ENCODE data around the gene ADISSP. TPM values are rescaled to one million over a fixed set of nuclear protein-coding genes. Genes with fewer than 3 reads are reported as not detected.
A peak's percentile ranks its signal among the peaks of the same experiment; 100 is the strongest.

ADISSP gene
- total RNA-seq, 2 experiments from 2014 or later, result 20.7 to 23.4 TPM

DNA sequence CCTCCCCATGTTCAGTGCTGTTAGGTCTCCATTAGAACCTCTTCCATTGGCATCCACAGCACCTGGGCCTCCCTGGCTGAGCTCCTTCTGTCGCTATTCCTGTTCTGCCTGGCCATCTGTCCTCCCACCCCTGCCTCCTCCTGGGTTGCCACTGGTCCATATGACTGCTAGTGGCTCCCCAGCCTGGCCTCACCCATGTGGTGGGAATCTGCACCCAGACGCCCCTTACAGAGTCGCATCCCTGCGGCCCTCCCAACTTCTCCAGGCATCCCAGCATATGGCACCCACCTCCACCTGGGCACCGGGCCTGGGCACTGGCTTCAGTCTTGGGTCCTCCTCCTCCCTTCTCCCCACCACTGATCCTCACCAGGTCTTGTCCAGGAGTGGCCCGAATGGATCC is 36.3 kb upstream of the ADISSP start:
- ChIA-PET POLR2A (interaction anchor here (2.1 kb wide), 1 partner anchor 12 kb away, joined by 9 read pairs; no protein-coding TSS in a partner anchor), CTCF (no interaction called here)
- no peak for DNase-seq
- Mint-ChIP-seq H3K4me1 (peaks cover 90% of the 10 kb centered on the region), H3K27me3 (no peaks in the 10 kb centered on the region), H3K27ac (peak overlapping the region; percentile 72), H3K9me3 (no peaks in the 10 kb centered on the region), H3K4me3 (no peak overlapping the region), H3K36me3 (ENCODE audit: low read depth) (peaks cover 92% of the 10 kb centered on the region)

DNA sequence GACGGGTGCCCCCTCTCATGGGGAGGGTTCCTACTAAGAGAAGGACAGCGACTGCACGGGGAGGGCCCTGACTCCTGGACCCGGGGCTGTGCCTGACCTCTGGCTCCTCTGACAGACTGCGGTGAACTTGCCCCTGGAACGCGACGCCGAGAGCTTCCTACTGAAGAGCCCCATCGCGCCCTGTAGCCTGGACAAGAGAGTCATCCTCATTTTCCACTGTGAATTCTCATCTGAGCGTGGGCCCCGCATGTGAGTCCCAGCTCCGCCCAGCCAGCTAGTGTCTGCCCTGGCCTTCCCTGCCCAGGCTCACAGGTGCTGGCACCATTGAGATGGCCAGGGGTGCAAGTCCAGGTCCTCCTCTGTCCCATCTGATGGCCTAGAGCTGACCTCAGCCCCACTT is 35.7 kb upstream of the ADISSP start:
- Mint-ChIP-seq H3K9me3 (no peaks in the 10 kb centered on the region), H3K36me3 (ENCODE audit: low read depth) (peaks cover 97% of the 10 kb centered on the region), H3K4me3 (no peak overlapping the region), H3K27ac (peak overlapping the region; percentile 72), H3K27me3 (no peaks in the 10 kb centered on the region), H3K4me1 (peaks cover 93% of the 10 kb centered on the region)
- POLR2A ChIA-PET, result interaction anchor here (2.1 kb wide), 1 partner anchor 12 kb away, joined by 9 read pairs; no protein-coding TSS in a partner anchor
- CTCF ChIA-PET, result no interaction called here
- no peak for DNase-seq

DNA sequence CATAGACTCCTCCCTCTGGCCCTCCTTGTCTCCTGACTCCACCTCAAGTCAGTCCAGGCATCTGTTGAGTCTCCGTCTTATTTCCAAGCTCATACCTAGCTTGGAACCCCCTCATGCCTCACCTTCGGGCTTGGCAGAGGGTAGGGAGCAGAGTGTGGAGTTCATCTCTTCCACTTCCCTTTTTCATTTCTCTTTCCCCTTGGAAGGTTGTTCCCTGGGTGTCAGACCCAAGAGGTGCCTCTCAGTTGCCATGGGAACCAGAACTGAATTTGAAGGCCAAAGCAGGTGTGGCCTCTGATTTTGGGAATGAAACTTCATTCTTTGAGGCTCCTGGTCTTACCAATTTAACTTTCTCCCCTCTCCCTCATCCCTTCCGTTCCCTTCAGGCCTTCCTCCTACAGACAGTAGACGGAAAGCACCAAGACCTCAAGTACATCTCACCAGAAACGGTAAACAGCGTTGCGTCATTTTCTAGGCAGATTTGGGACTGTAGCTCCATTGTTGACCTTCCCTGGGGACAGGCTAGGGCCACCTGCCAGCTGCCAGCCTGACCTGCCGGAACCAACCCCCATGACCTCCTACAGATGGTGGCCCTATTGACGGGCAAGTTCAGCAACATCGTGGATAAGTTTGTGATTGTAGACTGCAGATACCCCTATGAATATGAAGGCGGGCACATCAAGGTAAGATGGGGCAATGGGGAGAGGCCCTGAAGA is 35.1 kb upstream of the ADISSP start:
- peak overlapping the region; percentile 72 for H3K27ac Mint-ChIP-seq
- H3K4me3 Mint-ChIP-seq, result peak overlapping the region; percentile 15
- ChIA-PET CTCF (interaction anchor here (5.1 kb wide), 1 partner anchor 17 kb away, joined by 30 read pairs; the partner anchor contains the start of gene AP5S1), POLR2A (no interaction called here)
- H3K36me3 Mint-ChIP-seq (ENCODE audit: low read depth), result peaks cover 98% of the 10 kb centered on the region
- peaks cover 89% of the 10 kb centered on the region for H3K4me1 Mint-ChIP-seq
- H3K27me3 Mint-ChIP-seq, result no peaks in the 10 kb centered on the region
- no peak for DNase-seq
- no peaks in the 10 kb centered on the region for H3K9me3 Mint-ChIP-seq

DNA sequence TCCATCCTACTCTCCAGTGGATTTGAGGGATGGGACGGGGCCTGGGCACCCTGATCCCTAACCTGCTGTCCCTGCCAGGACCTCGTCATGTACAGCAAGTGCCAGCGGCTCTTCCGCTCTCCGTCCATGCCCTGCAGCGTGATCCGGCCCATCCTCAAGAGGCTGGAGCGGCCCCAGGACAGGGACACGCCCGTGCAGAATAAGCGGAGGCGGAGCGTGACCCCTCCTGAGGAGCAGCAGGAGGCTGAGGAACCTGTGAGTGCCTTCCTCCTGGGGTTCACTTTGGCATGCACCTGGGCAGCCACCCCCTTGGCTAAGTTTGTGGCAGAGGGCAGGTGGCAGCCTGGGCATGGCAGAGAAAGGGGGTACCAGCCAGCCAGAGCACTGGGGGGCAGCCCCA is 34.3 kb upstream of the ADISSP start:
- no peaks in the 10 kb centered on the region for H3K27me3 Mint-ChIP-seq
- H3K4me1 Mint-ChIP-seq, result peaks cover 81% of the 10 kb centered on the region
- H3K4me3 Mint-ChIP-seq, result no peak overlapping the region
- DNase-seq, result no peak
- peaks cover 98% of the 10 kb centered on the region for H3K36me3 Mint-ChIP-seq (ENCODE audit: low read depth)
- CTCF ChIA-PET, result interaction anchor here (5.1 kb wide), 1 partner anchor 18 kb away, joined by 30 read pairs; the partner anchor contains the start of gene AP5S1
- POLR2A ChIA-PET, result interaction anchor here (1.8 kb wide), 1 partner anchor 15 kb away, joined by 6 read pairs; the partner anchor contains the start of gene CENPB
- H3K27ac Mint-ChIP-seq, result peak overlapping the region; percentile 70
- H3K9me3 Mint-ChIP-seq, result no peaks in the 10 kb centered on the region

DNA sequence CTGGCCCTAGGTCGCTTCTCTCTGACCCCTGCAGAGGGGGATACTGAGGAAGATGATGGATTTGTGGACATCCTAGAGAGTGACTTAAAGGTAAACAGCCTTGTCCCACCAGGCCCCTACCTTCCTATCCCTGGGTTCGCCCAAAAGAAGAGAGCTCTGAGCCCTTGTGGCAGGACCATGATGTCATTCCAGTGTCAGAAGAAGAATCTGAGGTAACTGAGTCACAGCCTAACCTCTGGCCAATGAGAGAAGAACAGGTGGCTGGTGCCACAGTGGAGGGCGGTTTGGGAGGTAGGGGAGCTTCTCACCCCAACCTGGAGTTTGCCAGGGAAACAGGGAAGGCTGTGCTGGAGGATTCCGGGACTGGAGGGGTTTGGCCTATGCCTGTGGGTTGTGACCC is 33.7 kb upstream of the ADISSP start:
- POLR2A ChIA-PET, result interaction anchor here (1.8 kb wide), 1 partner anchor 14 kb away, joined by 6 read pairs; the partner anchor contains the start of gene CENPB
- Mint-ChIP-seq H3K36me3 (ENCODE audit: low read depth) (peaks cover 97% of the 10 kb centered on the region), H3K27ac (peak overlapping the region; percentile 70), H3K4me1 (peaks cover 77% of the 10 kb centered on the region), H3K27me3 (no peaks in the 10 kb centered on the region), H3K4me3 (no peak overlapping the region), H3K9me3 (no peaks in the 10 kb centered on the region)
- DNase-seq, result no peak
- CTCF ChIA-PET, result interaction anchor here (5.1 kb wide), 1 partner anchor 19 kb away, joined by 30 read pairs; the partner anchor contains the start of gene AP5S1

DNA sequence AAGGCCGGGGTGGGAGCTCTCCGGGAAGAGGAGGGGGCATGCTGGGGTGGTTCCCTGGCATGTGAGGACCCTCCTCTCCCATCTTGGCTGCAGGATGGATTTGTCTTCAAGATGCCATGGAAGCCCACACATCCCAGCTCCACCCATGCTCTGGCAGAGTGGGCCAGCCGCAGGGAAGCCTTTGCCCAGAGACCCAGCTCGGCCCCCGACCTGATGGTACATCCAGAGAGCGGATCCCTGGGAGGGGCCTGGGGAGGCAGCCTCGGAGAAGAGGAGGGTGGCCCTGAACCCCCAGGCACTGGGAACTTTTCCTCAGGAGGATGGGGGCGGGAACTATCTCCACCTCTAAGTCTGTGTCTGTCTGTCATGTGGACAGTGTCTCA is 33.3 kb upstream of the ADISSP start:
- H3K4me1 Mint-ChIP-seq, result peaks cover 74% of the 10 kb centered on the region
- no peak overlapping the region for H3K4me3 Mint-ChIP-seq
- H3K9me3 Mint-ChIP-seq, result no peaks in the 10 kb centered on the region
- no peak for DNase-seq
- H3K36me3 Mint-ChIP-seq (ENCODE audit: low read depth), result peaks cover 92% of the 10 kb centered on the region
- POLR2A ChIA-PET, result interaction anchor here (1.8 kb wide), 1 partner anchor 14 kb away, joined by 6 read pairs; the partner anchor contains the start of gene CENPB
- CTCF ChIA-PET, result interaction anchor here (1.5 to 5.1 kb wide), 2 partner anchors 10 to 19 kb away, joined by 8 to 30 read pairs; partner anchors contain the start of gene AP5S1
- H3K27ac Mint-ChIP-seq, result peak overlapping the region; percentile 70
- no peaks in the 10 kb centered on the region for H3K27me3 Mint-ChIP-seq

DNA sequence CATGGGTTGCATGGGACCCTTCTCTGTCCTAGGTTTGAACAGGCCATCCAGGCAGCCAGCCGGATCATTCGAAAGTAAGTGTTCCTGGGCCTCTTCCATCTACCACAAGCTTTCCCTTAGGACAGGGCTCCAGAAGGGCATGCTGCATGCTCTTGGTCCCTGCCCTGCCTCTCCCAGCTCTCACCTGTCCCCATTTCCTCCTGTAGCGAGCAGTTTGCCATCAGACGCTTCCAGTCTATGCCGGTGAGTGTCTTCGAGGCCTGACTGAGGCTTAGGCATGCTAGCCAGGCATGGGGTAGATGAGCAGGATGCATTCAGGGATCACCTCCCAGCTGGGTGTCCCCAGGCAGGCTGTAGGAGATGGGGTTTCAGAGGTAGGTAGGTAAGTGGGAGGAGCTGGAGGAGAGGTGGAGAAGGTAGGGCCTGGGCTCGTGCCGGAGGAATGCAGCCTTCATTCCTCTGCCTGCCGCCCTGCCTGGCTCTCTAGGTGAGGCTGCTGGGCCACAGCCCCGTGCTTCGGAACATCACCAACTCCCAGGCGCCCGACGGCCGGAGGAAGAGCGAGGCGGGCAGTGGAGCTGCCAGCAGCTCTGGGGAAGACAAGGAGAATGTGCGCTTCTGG is 32.8 kb upstream of the ADISSP start:
- CTCF ChIA-PET, result interaction anchor here (0.6 to 5.1 kb wide), 4 partner anchors 11 to 32 kb away, joined by 3 to 30 read pairs (median 6); partner anchors contain the start of gene AP5S1
- POLR2A ChIA-PET, result interaction anchor here (1.8 to 2.4 kb wide), 2 partner anchors 13 to 14 kb away, joined by 6 to 9 read pairs; partner anchors contain the start of gene CENPB
- Mint-ChIP-seq H3K36me3 (ENCODE audit: low read depth) (peaks cover 91% of the 10 kb centered on the region), H3K27ac (peak overlapping the region; percentile 91), H3K9me3 (no peaks in the 10 kb centered on the region), H3K4me3 (peak overlapping the region; percentile 91), H3K4me1 (peaks cover 72% of the 10 kb centered on the region), H3K27me3 (no peaks in the 10 kb centered on the region)
- no peak for DNase-seq

DNA sequence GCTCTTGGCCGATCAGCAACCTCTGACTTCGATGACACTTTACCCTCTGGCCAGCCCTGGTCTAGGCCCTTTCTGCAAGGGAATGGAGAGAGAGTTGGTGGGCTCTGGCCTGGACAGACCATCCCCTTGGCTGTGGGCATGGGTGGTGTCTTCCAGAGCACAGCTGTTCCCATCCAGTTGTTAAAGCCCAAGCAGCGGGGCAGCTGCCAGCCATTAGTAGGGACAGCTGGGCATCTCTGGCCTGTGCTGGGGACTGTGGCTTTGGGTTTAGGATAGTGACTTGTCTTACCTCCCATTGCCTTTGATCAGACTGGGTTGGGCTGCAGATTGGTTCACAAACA is 31.3 kb upstream of the ADISSP start:
- Mint-ChIP-seq H3K9me3 (no peaks in the 10 kb centered on the region), H3K27me3 (no peaks in the 10 kb centered on the region), H3K27ac (peak overlapping the region; percentile 91), H3K4me3 (peak overlapping the region; percentile 91), H3K4me1 (peaks cover 71% of the 10 kb centered on the region), H3K36me3 (ENCODE audit: low read depth) (peaks cover 86% of the 10 kb centered on the region)
- DNase-seq, result no peak
- ChIA-PET CTCF (interaction anchor here (0.6 to 5.1 kb wide), 3 partner anchors 10 to 49 kb away, joined by 3 to 30 read pairs (median 6); partner anchors contain the start of gene AP5S1), POLR2A (interaction anchor here (2.4 kb wide), 1 partner anchor 12 kb away, joined by 9 read pairs; the partner anchor contains the start of gene CENPB)

DNA sequence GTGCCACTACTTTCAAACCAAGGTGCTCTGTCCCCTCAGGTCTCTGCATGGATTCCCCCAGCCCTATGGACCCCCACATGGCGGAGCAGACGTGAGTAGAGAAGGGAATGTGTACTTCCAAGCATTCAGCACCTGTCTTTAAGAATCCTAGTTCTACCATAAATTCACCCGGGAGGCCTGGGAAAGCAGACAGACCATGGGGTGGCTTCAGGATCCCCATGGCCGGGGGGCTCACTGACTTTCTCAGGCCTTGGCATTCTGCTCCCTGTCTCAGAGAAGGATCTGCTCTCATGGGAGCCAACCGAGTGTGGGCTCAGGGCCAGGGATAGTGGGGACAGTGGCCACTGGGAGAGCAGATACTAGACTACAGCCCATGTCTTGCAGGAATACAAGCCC is 30.8 kb upstream of the ADISSP start:
- Mint-ChIP-seq H3K4me1 (peaks cover 66% of the 10 kb centered on the region), H3K4me3 (peak overlapping the region; percentile 91), H3K36me3 (ENCODE audit: low read depth) (peaks cover 80% of the 10 kb centered on the region), H3K27me3 (no peaks in the 10 kb centered on the region), H3K9me3 (no peaks in the 10 kb centered on the region), H3K27ac (peak overlapping the region; percentile 91)
- ChIA-PET POLR2A (interaction anchor here (2.4 kb wide), 1 partner anchor 12 kb away, joined by 9 read pairs; the partner anchor contains the start of gene CENPB), CTCF (interaction anchor here (5.1 kb wide), 1 partner anchor 22 kb away, joined by 30 read pairs; the partner anchor contains the start of gene AP5S1)
- DNase-seq, result no peak

DNA sequence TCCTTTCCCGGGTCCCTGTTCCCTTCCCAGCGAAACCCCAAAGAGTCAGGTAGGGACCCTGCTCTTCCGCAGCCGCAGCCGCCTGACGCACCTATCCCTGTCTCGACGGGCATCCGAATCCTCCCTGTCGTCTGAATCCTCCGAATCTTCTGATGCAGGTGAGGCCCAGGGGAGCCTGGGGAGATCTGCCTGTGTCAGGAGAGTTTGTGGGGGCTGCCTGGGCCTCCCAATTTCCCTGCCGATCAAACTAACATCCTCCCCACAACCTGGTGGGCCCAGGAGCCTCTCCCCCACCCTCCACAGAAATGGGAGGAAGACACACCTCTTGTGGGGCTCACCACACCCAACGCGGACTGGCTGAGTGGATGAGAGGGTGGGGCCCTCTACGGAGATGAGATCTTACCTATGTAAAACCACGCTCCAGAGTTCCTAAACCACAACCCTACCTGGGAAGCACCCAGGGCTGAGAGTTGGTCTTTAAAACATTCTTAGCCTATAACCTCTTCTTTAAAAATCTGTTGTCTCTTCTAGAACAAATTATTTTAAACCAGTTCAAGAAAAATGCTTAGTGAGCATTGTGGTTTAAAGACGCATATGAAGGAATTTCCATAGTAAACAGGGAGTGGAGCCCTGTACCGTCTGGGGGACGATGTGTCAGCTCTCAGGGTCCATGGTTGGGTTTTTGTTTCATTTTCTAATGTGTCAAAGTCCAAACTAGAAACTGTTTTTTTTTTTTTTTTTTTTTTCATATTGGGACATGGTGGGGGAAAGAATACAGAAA is 30.2 kb upstream of the ADISSP start:
- ChIA-PET CTCF (interaction anchor here (3.0 to 5.1 kb wide), 2 partner anchors 22 kb away, joined by 30 to 33 read pairs; partner anchors contain the start of gene AP5S1), POLR2A (interaction anchor here (2.4 kb wide), 1 partner anchor 11 kb away, joined by 9 read pairs; the partner anchor contains the start of gene CENPB)
- Mint-ChIP-seq H3K9me3 (no peaks in the 10 kb centered on the region), H3K4me1 (peaks cover 60% of the 10 kb centered on the region), H3K36me3 (ENCODE audit: low read depth) (peaks cover 75% of the 10 kb centered on the region), H3K27ac (peak overlapping the region; percentile 91), H3K4me3 (peak overlapping the region; percentile 91), H3K27me3 (no peaks in the 10 kb centered on the region)
- DNase-seq, result peak; percentile 80

DNA sequence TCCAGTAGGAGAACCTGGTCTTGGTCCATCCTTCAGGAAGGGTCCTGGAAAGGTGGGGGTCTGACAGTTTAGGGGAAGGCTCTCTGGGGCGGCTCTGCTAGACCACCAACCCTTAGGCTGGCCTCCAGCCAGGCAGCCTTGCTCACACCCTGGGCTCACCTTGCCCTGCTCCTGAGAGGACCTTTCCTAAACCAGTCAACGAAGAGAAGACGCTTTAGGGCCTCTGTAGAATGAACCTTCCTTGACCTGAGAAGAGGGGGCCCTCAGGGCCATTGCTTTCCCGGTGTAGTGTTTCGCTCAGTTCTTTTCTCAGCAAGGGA is 29.6 kb upstream of the ADISSP start:
- CTCF ChIA-PET, result interaction anchor here (3.0 kb wide), 1 partner anchor 22 kb away, joined by 33 read pairs; the partner anchor contains the start of gene AP5S1
- no peak for DNase-seq
- Mint-ChIP-seq H3K4me1 (peaks cover 54% of the 10 kb centered on the region), H3K27ac (peak overlapping the region; percentile 91), H3K27me3 (no peaks in the 10 kb centered on the region), H3K4me3 (peak overlapping the region; percentile 91), H3K9me3 (no peaks in the 10 kb centered on the region), H3K36me3 (ENCODE audit: low read depth) (peaks cover 69% of the 10 kb centered on the region)
- POLR2A ChIA-PET, result no interaction called here

DNA sequence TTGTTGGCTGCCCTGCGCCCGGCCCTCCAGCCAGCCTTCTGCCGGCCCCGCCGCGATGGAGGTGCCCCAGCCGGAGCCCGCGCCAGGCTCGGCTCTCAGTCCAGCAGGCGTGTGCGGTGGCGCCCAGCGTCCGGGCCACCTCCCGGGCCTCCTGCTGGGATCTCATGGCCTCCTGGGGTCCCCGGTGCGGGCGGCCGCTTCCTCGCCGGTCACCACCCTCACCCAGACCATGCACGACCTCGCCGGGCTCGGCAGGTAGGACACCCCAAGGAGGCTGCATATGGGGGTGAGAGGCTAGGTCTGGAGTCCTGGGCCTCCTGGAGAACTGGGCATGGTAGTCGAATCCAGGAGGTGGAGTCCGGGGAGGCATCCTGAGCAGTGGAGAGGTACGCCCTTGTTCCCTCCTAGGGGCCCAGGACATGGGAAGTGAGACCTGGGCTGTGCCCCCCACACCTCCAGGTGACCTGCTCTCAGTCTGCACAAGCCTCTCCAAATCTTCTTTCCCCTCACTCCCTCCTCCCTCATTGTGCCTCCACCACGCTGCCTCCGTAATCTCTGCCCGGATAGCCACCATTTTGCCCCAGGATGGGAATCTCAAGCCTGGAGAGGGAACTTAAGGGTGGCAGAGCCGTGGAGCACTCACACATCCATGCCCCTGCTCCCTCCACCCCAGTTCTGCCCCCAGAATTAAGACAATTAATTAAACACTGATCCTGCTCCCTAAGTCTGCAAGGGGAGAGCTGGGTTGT is 29.1 kb upstream of the ADISSP start:
- H3K9me3 Mint-ChIP-seq, result no peaks in the 10 kb centered on the region
- peak overlapping the region; percentile 91 for H3K4me3 Mint-ChIP-seq
- no peaks in the 10 kb centered on the region for H3K27me3 Mint-ChIP-seq
- ChIA-PET POLR2A (interaction anchor here (0.7 to 1.4 kb wide), 6 partner anchors 8 to 48 kb away, joined by 3 to 19 read pairs (median 4); partner anchors contain the start of genes ADISSP and CENPB), CTCF (interaction anchor here (1.2 to 3.0 kb wide), 5 partner anchors 14 to 58 kb away, joined by 4 to 33 read pairs (median 5); partner anchors contain the start of gene AP5S1)
- H3K4me1 Mint-ChIP-seq, result peaks cover 50% of the 10 kb centered on the region
- H3K27ac Mint-ChIP-seq, result peak overlapping the region; percentile 91
- peaks cover 63% of the 10 kb centered on the region for H3K36me3 Mint-ChIP-seq (ENCODE audit: low read depth)
- no peak for DNase-seq

Data from activated CD4-positive, alpha-beta memory T cell treated with anti-CD3 and anti-CD28 coated beads, Interleukin-2, amount 10 ng/mL, durations not matched to agents 7 days and 5 days (primary cell).